Ovary (tissue), 3 donors: ENCODE data around the gene PITPNB.

Experiments used
- CTCF ChIP-seq, 3 donors: fragments of 450-650 bp in 2 of 3; fragments of 200-600 bp in 1 of 3; IDR thresholded peaks; one replicate each; pipeline versions ENCODE4 v1.5.1 to v1.8.0; 2016 to 2022; ENCODE audit warnings: antibody characterized with exemption in 3 of 3, mild to moderate bottlenecking in 1 of 3
- POLR2A ChIP-seq: fragments of 450-650 bp; IDR thresholded peaks from one replicate; pipeline ENCODE4 v1.6.1; 2017; ENCODE audit warnings: antibody characterized with exemption, mild to moderate bottlenecking, moderate library complexity
- donor health status: DM: no; HTN: no; CAD: no.

GRCh38 chr22:27815826-27816530, 103.1 kb downstream of the PITPNB start:
- TF ChIP-seq POLR2A (no peak), CTCF (IDR thresholded peaks at IDR 0.05) (no peak)
